Superior temporal gyrus (tissue), 1 donor: ENCODE data around the gene CELF2.

Source experiments
- DNase-seq: peaks from one replicate; pipeline ENCODE4 v3.0.0-alpha.2; 2016; ENCODE audit errors: extremely low spot score

Gene CELF2

DNA sequence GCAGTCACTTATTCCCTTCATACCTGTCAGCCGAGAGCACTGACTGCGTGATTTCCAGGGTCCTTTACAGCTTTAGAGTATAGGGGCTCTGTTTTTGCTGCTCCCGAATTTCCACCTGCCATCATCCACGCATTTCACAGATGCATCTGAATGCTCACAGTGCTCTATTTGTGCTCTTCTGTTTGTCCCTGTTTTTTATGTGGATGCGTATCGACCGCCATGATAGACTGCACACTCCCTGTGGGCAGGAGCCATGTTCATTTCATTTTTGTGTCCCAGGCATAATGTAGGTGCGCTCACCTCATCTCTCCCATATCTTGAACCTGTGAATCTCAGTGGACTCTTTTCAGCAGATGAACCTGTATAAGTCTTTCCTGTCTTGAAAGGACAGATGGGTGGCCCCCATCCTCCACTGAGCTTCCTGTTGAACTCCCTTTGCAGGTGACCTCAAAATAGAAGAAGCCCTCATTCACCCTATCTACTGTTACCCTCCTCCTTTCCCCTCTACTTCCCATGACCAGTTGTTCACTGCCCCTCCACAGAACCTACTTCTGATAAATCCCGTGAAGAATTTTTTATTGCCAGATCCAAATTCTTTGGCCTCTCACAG, 228.4 kb downstream of the CELF2 start:
- no peak for DNase-seq

DNA sequence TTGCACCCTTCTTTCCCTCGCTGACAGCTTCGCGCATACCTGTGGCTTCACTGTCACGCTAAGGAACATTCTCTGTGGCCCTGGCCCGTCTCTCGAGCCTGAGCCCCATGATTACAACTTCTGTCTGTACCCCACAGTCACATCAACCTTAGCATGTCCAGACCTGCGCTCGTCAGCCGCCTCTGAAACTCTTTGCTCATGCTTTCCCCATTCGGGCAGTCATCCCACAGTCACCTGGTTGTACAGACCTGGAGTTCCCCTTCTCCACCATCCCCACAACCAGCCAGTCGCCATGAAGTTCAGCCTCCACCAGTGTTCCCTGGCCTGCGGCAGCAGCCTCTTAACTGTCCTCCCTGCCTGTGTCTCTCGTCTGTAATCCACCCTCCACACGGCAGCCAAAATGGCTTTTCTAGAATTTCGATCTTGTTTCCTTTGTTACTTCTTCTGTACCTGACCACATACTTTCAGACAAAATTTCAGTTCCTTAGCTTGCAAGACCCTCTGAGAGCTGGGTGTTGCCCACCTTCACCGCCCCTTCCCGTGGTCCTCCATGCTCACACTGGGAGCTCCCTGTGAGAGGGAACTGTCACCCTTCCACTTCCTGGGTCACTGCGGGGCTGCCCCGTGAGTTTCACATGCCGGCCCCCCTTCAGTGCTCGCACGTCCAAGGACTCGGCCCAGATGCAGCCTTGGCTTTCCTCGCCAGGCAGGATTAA, 229.2 kb downstream of the CELF2 start:
- no peak for DNase-seq

DNA sequence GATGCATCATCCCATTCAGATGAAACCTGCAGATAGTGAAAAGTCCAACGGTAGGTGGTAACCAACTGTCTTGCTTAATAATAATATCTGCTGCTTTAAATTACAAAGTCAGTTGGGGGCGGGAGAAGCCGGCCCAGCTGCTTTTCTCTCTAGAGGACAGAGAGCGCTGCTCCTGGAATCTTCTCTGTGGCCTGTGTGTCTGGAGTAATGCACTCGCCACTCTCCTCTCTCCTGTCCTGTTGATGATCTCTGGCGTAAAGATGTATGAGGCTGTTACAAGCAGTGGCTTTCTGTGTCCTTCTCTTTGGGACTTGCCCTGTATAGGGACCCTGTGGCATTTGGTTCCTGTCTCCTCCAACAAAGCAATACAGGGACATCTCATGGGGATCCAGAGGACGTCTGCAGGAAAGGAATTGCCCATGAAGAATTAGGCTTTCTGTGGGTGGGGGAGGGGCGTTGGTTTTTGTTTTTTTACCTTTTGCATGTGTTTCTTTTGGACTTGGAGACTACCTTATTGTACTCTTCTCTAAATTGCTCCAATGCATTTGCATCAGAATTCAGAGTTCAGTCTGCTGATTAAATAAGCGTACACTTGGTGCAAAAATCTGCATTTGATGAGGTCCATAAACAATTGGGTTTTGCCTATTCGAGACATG, 231.6 kb downstream of the CELF2 start:
- DNase-seq, result no peak

DNA sequence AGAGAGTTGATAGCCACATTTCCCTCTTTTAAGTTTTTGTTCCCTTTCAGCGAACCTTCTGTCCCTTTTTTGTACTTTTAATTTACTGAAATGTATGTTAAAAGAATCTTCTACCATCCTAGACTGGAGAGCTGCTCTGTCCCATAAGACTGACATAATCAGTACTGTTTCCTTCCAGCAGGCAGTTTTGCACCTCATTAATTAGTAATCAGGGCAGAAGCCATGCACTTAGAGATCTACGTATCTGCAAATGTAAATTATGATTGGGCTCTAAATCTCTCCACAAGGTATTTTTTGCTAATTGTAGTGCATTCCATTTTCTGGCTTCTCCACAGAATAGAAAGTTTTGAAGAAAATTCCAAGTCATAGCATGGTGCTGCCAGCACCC, 232.1 kb downstream of the CELF2 start:
- no peak for DNase-seq

DNA sequence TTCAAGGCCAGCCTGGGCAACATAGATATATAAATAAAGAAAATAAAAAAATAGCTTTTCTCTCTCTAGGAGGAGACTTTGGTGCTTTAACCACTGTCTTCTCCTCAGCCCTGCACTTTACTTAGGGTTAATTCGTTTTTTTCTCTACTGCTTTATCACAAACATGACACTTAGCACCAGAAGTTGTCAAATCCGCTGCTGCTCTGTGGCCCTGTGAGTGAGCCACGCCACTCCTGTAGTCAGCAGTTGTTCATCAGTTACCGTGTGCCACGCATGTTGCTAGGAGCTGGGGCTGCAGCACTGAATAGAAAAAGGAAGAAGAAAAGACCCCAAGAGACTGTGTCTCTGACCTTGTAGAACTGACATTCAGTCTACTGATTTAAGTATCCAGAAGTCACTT, 232.6 kb downstream of the CELF2 start:
- no peak for DNase-seq

DNA sequence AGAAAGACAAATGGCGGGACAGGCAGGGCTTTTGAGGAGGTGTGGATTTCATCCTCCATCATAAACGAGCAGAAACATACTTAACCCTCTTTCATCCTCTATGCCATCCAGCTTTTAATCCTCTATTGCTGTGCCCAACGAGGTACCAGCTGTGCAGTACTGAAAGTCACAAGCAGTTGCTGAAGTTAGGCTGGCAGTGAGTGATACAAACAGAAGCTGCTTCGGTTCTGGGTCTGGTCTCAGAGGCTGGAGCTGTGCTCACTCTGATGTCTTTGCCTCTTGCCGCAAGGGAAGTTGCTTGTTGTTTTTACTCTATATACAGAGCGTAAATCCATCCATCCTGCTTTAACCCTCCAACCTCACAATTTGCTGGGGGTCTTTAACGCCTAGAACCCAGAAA, 235.2 kb downstream of the CELF2 start:
- no peak for DNase-seq

DNA sequence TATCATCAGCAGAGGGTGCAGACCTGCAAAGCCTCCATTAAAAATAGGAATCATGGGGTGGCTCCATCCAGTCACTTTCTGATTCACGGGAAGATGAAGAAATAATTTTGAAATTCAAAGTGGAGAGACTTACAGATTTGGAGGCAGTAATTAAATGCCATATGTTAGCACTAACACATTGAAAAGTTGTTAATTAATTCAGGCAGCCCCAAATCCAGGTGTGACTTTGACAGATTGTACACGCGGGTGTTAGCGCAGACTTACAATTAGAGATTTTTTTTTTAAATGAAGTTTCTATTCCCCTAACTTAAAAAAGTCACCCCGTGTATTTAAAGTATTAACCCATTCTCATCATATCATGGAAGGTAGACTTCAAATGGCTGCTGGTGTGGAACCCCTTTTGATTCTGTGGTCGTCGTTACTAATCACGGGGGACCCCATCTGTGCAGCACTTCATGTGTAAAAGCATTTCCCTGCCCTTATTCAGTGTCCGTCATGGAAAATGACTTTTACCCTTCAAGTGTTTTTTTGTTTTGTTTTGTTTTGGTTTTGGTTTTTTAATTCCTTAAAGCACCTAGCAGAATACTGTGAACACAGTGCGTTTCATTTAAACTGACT, 235.8 kb downstream of the CELF2 start:
- no peak for DNase-seq

DNA sequence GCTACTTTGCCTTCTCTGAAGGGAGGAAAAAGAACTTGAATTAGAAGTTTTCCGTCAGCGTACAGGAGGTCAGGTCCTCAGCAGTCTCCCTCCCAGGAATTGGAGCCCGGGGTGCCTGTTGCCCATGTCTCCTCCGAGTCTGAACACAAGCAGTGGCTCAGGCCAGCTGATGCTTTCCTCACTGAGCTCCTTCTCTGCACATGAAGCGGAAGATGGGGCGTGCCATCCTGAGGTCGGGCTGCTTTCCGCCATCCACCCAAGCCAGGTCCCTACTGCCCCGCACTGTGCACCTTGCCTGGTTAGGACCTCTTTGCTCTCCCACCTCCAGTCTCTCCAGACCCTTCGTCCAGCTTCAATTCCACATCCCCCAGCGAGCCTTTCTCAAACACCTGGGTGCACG, 237.5 kb downstream of the CELF2 start:
- no peak for DNase-seq

DNA sequence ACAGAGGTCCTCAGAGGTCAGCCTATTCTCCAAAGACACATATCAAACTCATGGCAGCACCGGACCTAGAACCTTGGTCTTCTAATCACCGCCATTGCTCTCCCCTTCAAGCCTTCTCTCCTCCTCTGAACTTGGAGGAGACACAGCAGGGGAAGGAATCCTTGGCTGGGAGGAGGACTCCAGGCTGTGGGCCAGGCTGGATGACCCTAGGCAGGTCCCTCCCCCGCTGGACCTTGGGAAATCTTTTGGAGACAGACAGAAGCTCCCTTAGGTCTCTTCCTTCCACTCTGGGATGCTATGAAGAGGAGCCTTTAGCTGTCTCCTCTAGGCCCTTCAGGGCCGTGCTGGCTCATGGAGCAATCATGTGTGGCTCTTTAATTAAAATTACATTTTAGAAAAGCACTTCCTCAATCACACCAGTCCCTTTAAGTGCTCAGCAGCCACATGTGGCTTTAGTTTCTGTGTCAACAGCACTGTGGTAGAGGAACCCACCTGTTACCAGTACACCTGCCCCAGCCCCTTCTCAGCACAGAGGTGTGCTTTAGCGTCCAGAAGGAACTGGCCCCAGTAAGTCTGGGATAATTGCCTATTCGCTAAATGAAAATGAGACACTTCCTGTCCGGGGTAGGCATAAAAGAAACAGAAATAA, 238.2 kb downstream of the CELF2 start:
- no peak for DNase-seq

DNA sequence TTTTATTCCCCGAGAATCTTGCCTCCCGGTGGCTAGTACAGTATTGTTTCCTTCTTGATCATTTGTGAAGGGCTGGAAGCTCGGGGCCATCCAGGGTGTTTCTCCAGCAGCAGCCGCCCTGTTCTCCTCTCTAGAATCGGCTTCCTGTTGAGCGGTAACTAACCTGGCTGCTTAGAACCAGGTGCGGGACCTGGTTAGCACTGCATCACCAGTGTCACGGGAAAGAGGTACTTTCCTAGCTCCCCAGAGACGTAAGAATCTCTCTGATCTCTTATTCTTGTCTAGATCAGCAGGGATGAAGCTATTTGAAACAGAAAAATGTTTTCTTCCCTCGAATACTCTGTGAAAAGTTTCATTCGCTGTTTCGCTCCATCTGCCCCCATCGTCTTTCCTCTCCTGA, 239.2 kb downstream of the CELF2 start:
- DNase-seq, result no peak

DNA sequence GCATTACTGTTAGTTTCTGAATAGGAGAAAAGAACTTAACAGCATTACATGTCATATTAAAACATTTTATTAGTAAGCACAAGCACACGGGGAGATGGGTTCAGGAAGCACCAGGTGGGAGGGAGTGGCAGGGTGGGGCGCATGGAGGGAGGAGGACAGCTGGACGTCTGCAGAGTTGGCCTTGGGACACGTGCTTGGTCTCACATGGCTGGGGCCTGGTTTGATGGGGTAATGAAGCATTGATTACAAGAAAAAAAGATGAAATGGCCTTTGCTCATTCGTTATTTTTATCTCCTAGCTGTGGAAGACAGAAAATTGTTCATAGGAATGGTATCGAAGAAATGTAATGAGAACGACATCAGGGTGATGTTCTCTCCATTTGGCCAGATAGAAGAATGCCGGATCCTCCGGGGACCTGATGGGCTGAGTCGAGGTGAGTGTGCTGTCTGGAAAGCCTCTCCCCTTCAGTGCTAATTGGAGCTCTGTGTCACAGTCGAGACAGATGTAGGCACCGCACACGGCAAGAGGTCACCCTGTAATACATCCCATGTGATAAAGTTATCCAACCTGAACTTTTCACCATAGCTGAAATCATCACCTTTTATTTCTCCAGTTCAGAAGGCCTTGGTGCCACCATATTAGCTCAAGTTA, 239.9 kb downstream of the CELF2 start:
- DNase-seq, result no peak

DNA sequence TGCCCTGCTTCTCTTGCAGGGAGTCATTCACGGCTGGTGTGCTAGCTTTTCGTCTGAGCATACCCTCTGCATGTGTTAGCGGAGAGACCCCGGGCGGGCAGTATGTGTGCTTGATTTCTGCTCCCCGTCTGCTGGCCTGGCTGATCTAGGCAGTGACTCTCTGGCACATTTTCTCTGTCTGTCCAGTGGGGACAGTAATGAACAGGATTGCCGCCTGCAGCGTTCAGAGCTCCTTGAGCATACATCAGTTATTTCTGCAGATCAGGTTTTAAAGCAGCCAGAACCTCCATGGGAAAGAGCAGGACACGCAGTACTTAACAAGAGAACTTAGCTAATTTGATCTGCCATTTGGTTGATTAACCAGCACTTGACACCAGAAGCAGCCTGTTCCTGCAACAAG, 242.5 kb downstream of the CELF2 start:
- no peak for DNase-seq

DNA sequence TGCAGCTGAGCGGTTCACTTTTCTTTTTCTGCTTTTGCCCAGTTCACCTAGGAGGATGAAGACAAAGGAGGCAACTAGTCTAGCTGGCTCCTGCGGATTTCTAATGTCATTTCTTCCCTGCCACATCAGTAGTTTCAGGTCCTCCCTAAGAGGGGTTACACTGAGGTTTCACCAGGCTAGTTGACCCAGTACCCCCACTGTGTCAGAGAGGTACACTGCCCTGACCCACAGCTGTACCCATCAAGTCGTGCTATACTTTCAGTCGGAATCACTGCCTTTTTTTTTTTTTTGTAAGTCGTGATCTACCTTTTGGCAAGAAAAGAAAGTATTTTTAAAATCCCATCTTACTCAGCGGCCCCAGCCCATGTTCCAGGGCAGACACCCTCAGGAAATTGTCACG, 243.5 kb downstream of the CELF2 start:
- no peak for DNase-seq

DNA sequence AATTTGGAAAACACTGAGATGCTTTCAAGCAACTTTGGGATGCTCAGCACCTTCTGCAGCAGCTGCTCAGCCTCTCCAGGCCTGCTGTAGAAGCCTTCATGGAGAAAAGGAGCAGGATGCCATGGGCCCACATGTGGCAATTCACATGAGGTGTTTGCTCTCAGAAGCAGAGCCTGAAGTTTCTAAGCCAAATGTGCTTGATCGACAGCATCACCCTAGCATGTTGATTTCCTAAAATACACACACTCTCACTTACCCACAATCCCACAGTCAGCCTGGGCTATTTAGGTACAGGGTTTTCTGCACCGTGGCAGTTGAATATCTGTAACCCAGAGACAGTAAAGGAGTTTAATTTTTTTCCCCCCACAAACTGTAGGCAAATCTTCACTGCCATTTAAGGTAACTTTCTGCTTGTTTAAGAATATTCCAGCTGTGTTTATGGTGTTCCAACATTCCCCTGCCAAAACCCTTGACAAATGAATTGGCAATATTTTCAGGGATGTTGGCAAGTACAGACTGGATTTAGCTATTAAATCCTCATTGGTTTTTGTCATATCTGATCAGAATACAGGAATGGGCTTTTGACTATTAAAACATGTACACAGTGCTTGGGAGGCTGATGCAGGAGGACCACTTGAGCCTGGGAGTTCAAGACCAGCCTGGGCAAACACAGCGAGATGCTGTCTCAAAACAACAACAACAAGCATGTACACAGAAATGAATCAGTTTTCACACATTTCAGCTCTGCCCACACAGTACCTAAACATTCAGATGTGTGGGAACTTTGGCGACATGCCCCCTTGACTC, 244.2 kb downstream of the CELF2 start:
- DNase-seq, result no peak

DNA sequence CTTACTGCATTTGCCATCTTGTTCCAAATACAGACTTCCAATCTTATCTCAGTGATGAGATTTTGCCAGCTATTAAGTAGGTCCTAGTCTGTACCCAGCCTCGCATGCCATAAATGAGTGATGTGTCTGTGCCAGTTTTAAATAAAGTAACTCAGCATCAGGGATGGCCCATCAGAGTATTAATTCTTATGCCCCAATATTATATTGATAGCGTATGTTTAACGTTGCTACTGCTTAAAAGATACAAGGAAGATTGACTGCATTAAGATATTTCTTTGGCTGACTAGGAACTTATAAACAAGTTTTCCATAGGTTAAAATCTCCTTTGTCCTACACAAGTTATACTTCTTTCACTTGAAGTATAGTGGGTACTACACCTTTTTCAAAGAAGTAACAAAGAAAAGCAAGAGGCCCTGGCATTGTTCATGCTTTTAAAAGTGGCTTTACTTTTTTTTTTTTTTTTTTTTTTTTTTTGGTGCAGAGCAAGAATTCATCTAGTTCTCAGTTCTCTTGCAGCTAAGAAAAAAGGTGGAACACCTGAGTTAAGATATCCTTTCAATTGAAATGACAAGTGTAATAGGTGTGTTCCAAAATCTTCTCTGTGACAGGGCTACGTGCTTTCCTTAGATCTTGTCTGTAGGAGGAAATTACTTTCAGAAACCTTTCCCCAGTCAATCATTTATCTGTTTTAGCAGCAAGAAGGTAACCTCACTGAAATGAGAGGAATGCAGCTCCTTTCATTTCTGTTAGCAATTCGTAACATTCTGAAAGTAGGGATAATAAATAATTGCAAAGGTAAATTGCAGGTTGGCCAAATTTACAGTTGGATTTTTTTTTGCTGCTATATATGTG, 245.0 kb downstream of the CELF2 start:
- DNase-seq, result no peak

DNA sequence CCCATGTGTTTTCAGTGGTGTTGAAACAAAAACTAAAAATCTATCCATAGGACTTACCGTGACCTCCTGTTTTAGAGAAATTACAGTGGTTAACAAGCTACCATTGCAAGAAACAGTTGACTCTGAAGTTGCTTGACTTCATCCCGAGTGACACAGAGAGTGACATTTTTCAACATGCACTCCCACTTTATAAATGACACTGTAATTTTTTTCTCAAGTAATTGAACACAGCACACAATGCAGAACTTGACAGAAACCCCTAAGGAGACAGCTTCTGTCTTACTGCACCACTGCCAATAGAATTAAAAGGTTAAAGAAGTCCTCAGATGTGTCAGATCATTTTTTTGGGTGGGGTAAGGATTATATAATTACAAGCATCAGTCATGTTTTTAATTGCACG, 246.1 kb downstream of the CELF2 start:
- DNase-seq, result no peak

DNA sequence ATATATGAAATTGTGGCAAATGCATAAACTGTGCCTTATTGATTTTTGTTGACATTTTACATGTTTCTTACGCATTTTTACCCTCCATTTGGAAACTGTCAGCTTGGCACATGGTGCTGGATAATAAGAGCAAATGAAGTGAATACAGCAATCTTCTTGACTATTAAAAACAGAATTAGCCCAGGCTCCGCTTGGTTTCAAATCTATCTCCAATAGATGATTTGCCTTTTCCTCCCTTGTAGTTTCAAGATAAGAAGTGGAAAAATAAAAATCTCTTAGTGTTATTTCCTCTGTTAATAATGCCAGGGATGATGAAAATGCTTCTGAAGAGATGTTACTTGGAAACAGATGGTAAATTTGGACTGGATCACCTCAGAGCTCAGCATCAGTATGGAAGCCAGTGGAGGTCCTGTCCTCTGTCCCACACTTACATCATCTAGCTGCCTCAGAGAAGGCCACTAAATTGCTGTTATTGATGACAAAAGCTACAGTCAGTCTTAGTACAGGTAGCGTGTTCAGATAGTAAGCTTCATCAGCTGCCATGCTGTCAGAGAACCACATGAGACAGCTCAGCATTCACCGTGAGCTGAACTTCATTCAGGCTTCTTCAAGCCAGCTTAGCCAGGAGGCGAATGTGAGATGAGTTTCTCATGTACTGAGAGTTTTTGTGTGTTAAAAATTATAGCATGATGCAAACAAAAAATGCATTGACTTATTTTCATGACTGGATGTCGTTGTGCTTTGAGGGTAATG, 246.8 kb downstream of the CELF2 start:
- DNase-seq, result no peak

DNA sequence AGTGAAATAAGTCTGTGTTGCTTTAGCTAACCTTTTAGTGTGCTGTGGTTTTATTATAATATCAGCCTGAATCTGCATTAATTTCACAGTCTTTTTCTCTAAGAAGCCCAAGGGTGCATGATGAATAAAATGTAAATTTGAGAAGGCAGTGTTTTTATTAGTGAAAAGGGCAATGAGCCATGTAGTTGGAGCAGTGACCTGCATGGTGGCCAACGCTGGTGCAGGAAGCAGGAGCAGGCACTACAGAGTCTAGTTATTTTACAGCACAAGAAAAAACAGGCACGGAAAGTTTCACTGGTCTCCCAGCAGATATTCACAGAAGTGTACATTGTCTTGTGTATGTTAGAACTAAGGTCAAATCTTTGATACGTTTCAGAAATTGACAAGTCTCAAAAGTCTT, 247.8 kb downstream of the CELF2 start:
- no peak for DNase-seq

DNA sequence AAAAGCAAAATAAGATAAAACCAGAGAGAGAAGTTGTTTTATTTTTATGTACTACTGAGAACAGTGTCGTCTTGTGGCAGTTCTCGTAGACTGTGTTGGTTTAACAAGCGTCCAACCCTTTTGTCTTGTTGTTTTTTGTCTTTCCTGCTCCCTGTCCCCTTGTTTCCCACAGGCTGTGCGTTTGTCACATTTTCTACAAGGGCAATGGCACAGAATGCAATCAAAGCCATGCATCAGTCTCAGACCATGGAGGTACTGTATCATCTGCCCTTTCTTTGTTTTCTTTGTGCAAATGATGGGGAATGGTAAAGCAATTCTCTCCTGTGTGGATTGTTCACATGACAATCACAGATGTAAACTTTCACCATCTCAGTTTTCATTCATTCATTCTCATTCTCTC, 248.8 kb downstream of the CELF2 start:
- DNase-seq, result no peak
